HG02571 (cell line): ENCODE measurements around the gene EHD1.
"Not testable (repeated sequence)": the region's sequence is repeated elsewhere in the genome, so short reads cannot be mapped to it uniquely, and the experiment has no call there.

Experiments
- ATAC-seq: cut with Tn5 transposase; IDR thresholded peaks from one replicate; pipeline ENCODE4 v1.9.1; 2021; ENCODE audit warnings: mild to moderate bottlenecking, moderate library complexity; ENCODE audit not compliant: unreplicated experiment

The EHD1 gene

GRCh38 chr11:64832467-64833197 is 45.8 kb downstream of the EHD1 start:
- ATAC-seq = no peak

DNA sequence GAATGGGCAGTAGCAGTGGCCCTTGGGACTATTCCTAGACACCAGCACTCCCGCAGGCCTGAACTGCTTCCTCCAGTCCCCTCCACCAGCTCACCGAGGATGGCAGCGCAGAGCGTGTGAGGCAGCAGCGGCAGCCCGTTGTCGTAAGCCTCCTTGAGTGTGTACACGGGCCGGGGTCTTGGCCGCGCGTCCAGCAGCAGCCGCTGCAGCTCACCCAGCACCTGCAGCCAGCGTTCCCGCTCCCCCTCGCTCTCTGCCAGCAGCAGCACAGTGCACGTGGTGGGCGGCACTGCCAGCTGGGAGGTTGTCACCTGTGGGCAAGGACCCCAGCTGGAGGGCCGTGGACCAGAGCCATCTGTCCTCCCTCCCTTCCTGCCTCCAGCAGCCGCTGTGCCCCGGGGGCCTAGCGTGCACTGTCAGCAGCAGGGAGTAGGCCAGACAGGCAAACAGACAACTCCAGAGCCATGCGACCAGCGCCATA is 47.0 kb downstream of the EHD1 start:
- ATAC-seq = no peak

DNA sequence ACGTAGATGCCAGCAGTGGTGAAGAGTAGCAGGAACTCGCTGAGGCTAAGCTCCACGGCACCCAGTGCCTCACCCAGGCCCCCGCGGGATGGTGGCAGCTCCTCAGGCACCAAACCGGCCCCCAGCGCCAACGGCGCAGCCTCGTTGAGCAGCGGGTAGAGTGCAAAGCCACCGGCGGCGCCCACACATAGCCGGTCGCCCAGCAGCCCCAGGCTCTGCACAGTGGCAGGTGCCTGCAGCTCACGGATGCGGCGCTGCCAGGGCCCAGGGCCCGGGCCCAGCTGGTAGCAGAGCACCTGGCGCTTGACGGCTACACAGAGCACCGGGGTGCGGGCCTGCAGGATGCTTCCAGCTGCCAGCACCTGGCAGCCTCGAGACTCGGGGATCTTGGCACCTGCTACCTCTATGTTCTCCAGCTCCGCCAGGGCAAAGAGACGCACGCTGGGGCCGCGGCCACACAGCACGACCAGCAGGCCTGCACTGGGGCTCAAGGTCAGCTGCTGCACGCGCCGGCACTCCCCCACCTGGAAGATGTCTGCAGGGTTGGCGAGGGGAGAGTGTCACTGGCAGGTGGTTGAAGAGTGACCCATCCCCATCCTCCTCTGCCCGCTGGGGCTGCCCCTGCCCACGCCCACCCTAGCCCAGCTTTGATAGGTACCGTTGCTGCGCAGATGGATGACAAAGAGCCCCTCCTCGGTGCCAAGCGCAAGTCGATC is 48.7 kb downstream of the EHD1 start:
- no peak for ATAC-seq

DNA sequence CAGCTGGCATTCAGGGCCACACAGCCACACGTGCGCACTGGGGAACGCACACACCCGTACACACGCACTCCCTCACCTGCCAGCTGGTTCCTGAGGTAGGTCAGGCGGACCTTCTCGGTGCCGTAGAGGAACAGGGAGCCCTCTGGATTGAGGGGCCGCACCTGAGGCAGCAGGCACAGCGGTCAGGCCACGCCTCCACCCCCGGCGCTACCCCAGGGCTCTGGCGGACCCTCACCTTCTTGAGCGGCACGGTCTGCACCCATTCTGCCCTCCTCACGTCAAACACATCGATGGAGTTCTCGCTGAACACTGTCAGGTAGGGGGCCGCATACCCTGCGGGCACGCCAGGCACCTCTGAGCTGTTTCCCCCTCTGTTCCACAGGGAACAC is 51.0 kb downstream of the EHD1 start:
- ATAC-seq = no peak

DNA sequence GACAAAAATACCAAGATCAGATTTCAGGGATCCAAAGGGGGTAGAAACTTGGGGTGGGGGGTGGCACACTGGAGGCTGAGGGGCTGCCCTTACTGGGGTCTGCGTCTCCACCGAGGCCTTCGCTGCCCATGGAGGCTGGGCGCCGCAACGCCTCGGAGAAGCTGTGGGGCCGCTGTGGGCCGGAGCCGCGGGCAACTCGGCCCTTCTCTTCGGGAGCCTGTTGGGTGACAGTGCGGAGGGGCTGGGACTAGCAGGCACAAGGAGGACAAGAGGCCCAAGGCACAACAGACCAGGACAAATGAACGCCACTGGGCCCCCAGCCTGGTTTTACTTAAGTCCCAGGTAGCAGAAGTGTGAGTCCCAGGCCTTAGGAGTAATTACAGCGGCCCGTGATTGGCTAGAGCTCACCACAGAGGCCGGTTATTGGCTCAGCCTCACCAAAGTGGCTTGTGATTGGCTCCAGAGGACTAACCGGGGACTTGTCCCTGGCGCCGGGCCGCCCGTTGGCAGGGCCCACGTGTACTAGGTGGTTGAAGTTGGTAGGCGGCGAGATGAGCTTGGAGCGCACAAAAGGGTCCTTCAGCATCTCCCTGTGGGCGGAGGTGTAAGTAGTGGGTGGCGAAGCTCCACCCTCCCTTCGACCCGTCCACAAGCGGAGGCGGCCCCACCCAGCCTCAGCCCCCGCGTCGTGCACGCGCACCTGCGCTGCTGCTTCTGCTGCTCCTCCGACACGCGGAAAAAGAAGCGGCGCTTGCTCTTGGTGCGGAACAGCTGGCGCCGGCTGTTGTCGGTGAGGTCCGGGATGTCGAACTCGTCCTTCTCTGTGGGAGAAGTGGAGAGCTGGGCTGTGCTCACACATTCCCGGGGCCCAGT is 51.6 kb downstream of the EHD1 start:
- no peak for ATAC-seq

DNA sequence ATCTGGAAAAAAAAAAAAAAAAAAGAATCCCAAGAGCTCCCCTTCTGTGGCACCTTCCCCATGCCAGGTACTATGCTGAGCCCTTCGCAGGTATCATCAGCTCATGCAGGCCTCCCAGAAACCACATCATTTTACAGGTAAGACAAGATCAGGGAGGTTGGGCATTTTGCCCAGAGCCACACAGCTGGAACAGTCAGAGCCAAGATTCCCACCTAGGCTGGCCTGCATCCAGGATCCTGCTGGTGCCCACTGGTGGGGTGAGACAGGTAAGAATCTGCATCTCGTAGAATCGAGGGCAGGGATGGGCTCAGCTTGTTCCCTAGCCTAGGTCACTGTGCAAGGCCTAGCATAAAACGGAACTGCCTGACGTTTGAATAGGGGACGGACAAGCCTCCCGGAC is 52.4 kb downstream of the EHD1 start:
- no peak for ATAC-seq

GRCh38 chr11:64823568-64824119 is 54.8 kb downstream of the EHD1 start:
- ATAC-seq = no peak

DNA sequence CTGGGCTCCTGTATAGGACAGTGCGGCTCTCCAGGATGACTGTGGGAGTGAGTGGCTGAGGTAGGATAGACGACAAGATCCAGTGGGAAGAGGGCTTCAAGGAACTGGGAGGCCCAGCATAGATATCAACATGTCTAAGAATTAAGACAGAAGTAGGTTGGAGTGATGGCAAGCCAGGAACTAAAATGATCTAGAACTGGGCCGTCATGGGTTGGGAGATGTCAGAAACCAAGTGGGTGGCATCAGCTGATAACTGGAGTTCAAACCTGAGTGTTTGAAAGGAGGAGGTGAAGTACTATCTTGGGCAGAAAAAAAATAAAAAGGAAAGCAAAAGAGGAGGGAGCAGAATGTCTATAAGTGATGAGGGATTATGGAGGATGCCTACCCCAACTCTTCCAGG is 60.9 kb downstream of the EHD1 start:
- ATAC-seq = no peak

DNA sequence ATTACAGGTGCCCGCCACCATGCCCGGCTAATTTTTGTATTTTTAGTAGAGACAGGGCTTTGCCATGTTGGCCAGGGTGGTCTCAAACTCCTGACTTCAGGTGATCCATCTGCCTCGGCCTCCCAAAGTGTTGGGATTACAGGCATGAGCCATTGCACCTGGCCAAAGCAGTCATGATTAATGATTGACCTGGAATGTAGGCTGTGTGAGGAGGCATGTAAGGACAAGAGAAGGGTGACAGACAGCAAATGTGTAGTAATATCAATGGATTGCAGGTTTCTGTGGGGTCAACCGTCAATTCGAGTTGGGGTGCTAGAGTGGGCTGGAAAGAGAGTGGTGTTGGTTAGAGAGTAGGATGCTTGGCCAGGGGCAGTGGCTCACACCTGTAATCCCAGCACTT is 63.0 kb downstream of the EHD1 start:
- ATAC-seq = not testable (repeated sequence)

GRCh38 chr11:64814712-64815187 is 63.7 kb downstream of the EHD1 start:
- ATAC-seq = no peak

- ATAC-seq = no peak
Measured at GRCh38 chr11:64813826-64814225, 64.6 kb downstream of the EHD1 start.

DNA sequence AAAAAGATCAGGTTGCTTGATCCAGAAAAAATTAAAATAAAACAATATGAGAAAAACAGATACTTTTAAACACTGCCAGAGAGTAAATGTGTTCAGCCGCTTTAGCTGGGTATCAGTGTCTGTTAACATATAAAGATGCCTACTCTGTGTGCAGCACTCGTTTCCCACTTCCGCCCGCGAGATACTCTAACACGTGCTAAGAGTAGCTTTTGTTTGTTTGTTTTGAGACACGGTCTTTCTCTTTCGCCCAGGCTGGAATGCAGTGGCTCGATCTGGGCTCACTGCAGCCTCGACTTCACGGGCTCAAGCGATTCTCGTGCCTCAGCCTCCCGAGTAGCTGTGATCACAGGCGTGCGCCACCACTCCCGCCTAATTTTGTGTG is 67.5 kb downstream of the EHD1 start:
- no peak for ATAC-seq

- peak; percentile 58 for ATAC-seq
Measured at GRCh38 chr11:64810271-64810890, 68.0 kb downstream of the EHD1 start, which contains the start of gene MEN1. Gene MEN1, minus strand, starts transcription at chr11:64810551. Its CDS starts 442 bp downstream, at chr11:64810109.

DNA sequence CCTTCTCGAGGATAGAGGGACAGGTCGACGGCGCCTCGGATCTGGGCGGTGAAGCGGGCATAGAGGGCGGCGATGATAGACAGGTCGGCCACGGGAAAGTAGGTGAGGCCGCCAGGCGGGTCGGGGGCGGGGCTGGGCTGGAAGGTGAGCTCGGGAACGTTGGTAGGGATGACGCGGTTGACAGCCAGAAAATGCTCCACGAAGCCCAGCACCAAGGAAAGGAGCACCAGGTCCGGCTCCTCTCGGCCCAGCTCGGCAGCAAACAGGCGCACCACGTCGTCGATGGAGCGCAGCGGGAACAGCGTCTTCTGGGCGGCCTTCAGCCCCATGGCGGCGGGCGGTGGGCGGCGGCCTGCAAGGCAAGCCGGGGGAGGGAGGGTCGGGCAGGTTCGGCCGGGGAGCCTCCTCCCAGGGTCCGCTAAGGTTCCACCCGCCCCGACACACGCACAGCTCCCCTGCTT is 68.6 kb downstream of the EHD1 start:
- peak; percentile 8 for ATAC-seq

GRCh38 chr11:64805481-64805880 is 72.9 kb downstream of the EHD1 start:
- ATAC-seq = no peak

GRCh38 chr11:64804346-64805210 is 73.8 kb downstream of the EHD1 start:
- no peak for ATAC-seq

DNA sequence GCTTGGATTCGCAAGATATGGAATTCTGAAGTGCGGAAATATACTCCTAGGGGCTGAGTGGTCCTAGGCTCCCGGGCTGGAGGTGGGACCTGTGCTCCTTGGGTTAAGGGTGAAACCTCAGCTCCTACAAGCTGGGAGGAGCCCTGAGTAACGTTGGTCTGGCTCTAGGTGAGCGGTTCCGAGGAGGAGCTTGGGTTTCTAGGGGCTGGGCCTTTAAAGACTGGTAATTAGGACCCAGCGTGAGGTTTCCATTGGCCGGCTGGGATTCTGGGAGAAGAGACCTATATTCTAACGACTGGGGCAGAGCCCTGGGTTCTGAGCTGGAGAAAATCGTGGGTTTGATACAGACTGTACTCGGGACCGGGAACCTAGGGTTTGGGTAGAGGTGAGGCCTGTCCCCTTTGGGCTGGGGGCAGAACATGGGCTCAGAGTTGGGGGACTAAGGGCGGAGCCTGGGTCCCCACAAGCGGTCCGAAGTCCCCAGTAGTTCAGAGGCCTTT is 74.5 kb downstream of the EHD1 start:
- no peak for ATAC-seq

GRCh38 chr11:64803158-64803845 is 75.1 kb downstream of the EHD1 start, which contains the start of gene MAP4K2:
Gene MAP4K2, minus strand, starts transcription at chr11:64803214. Its CDS starts 65 bp downstream, at chr11:64803149.
- peak; percentile 68 for ATAC-seq
